ENCODE results near the gene BMPR1B. TPM values are rescaled to one million over a fixed set of nuclear protein-coding genes. Genes with fewer than 3 reads are reported as not detected.
A peak's percentile ranks its signal among the peaks of the same experiment; 100 is the strongest.
"Not testable (repeated sequence)": the region's sequence is repeated elsewhere in the genome, so short reads cannot be mapped to it uniquely, and the experiment has no call there.

The BMPR1B gene
- total RNA-seq, 2 donors from 2014 or later = not detected

DNA sequence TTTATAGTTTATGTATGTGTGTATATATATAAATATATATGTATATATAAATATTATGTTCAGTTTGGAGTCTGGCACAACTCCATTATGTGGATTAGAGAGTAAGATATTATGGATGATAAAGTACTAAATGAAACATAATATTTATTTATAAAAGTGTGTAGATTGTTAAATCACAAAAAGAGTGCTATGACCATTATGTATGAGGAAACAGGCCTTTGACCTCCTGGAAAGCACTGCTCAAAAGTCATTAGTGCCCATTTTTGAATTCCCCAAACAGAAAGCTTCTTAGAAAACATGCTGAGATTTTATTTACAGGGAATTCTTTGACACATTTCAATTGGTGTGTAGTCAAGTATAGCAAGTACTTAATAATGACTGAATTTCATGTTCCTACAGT is 399.8 kb downstream of the BMPR1B start:
- no peaks in the 10 kb centered on the region for H3K27me3 Mint-ChIP-seq
- no peaks in the 10 kb centered on the region for H3K36me3 Mint-ChIP-seq (ENCODE audit: low read depth)
- no peaks in the 10 kb centered on the region for H3K9me3 Mint-ChIP-seq
- H3K4me1 Mint-ChIP-seq = peaks cover 11% of the 10 kb centered on the region
- H3K27ac Mint-ChIP-seq = no peak overlapping the region
- no peak overlapping the region for H3K4me3 Mint-ChIP-seq
- no peak for ATAC-seq (replicated peaks)

DNA sequence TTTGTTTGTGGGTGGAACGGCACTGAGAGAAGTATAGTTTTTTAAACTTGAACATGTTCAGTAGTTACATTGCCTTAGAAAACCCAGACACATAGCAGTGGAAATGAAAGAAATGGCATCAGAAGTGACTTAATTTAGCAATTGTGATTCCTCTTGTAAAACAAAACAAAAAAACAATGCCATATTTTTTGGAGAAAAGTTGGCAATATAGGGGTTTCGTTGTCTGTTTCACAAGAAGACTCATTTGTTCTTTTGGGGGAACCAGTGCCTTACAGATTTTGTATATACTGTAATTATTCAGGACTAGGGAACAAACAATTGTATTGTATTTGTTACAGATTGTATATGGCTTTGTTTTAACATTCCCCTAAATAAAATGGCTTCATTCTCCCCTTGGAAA is 400.3 kb downstream of the BMPR1B start:
- ATAC-seq (replicated peaks) = no peak
- Mint-ChIP-seq H3K4me3 (no peak overlapping the region), H3K27ac (no peak overlapping the region), H3K9me3 (no peaks in the 10 kb centered on the region), H3K36me3 (ENCODE audit: low read depth) (no peaks in the 10 kb centered on the region), H3K4me1 (peaks cover 11% of the 10 kb centered on the region), H3K27me3 (no peaks in the 10 kb centered on the region)

DNA sequence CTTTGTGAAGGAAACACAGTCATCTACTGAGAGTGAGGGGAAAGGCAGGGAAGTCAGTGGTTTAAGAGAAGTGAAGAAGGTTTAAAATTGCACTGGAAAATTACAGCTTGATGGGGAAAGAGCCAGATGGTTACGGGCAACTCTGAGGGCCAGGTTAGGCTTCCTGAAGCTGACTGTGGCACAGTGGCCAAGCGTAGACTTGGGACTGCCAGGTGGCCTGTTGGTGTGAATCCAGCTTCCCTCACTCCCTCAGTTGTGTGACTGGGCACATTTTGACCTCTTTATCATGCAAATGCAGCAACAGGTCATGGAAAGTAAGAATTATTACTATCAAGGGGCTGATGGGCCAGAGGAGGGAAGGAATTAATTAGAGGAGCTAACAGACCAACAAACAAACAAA is 400.9 kb downstream of the BMPR1B start:
- Mint-ChIP-seq H3K9me3 (no peaks in the 10 kb centered on the region), H3K4me1 (peaks cover 11% of the 10 kb centered on the region), H3K27ac (no peak overlapping the region), H3K27me3 (no peaks in the 10 kb centered on the region), H3K4me3 (no peak overlapping the region), H3K36me3 (ENCODE audit: low read depth) (no peaks in the 10 kb centered on the region)
- ATAC-seq (replicated peaks) = no peak

DNA sequence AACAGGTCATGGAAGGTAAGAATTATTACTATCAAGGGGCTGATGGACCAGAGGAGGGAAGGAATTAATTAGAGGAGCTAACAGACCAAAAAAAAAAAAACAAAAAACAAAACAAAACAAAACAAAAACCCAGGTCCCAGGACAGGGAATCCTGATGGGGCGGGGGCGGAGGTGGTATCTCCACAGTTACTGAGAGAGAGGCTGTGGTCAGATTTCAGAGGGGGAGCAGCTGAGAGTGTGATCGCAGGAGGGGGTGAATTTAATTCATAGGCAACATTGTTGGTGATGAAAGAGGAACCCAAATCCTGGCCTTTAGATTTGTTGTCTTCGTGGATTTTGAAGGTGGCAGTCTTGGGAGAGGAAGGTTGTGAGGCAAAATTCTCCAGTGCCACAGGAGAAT is 401.6 kb downstream of the BMPR1B start:
- no peak overlapping the region for H3K27ac Mint-ChIP-seq
- H3K36me3 Mint-ChIP-seq (ENCODE audit: low read depth) = no peaks in the 10 kb centered on the region
- ATAC-seq (replicated peaks) = no peak
- H3K4me3 Mint-ChIP-seq = no peak overlapping the region
- H3K9me3 Mint-ChIP-seq = no peaks in the 10 kb centered on the region
- peaks cover 11% of the 10 kb centered on the region for H3K4me1 Mint-ChIP-seq
- no peaks in the 10 kb centered on the region for H3K27me3 Mint-ChIP-seq

DNA sequence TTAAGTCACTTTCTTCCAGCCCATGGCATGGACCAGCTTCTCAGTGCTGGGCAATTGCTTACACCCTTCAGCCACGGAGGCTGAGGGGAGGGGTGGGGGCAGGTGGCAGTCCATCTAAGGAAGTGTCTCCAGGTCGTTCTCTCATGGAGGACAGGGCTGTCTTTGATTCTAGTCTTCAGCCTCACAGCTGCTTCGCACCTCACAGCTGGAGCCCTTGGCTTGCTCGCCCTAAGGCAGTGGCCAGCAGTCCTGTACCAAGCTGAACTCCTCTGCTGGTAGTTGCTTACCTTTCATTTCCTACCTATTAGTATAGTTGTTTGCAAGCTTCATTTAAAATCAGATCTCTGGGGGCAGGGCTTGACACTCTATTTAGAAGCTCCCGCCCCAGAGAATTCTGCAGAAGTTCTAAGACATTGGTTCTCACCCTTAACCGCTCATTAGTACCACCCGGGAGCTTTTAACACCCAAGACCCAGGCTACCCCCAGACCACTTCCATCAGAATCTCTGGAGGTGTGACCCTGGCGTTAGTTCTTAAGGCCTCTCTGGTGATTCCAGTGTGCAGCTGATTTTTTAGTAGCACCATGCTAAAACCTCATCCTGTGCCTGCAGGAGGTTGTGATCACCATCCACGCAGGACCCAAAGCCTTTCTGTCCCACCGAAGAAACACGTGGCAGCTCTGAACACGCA is 404.2 kb downstream of the BMPR1B start:
- Mint-ChIP-seq H3K9me3 (no peaks in the 10 kb centered on the region), H3K27me3 (no peaks in the 10 kb centered on the region), H3K36me3 (ENCODE audit: low read depth) (no peaks in the 10 kb centered on the region), H3K4me1 (no peaks in the 10 kb centered on the region), H3K27ac (no peak overlapping the region), H3K4me3 (no peak overlapping the region)
- no peak for ATAC-seq (replicated peaks)

DNA sequence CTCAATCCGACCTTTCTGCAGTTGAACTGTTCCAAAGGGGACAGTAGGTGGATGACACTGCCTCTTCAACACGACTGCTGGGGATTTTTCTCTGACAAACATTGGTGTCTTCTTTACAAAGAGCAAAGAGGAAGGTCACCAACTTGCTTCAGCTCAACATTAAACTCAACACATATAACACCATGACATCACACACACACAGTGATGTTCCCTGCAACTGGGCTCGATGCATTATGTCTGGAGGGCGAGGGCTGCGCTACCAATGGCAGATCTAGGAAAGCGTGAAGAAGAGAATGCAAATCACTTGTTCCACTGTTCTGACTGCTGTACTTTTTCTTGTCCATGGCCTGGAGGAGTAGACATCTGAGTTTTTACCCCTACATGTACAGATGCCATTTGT is 405.1 kb downstream of the BMPR1B start:
- Mint-ChIP-seq H3K4me3 (no peak overlapping the region), H3K27me3 (no peaks in the 10 kb centered on the region), H3K36me3 (ENCODE audit: low read depth) (no peaks in the 10 kb centered on the region), H3K27ac (no peak overlapping the region), H3K4me1 (no peaks in the 10 kb centered on the region), H3K9me3 (no peaks in the 10 kb centered on the region)
- ATAC-seq (replicated peaks) = no peak

DNA sequence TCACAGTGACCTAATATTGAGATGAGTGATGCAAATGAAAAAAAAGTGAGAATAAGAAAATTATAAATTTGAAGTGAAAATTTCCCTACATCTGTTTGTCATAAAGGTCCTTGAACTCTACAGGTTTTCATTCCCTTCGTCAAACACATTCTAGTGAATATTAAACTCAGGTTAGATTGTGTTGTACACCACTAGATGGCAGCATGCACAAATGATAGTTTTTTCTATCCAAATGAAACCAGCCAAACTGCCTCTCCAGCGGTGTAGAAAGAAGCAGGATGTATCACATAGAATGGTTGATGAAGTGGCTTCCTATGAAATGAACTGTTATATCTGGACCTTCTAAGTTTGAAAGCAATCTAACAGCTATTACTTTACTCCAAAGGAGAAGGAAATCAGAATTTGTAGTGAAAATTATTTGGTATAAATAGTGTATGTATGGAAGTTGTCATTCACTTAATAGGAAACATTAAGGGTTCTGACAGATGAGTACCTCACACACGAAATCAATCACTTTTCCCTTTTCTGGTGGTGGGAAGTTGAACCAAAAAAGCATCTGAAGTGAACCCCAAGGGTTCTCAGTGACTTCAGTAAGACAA is 408.3 kb downstream of the BMPR1B start:
- peak; percentile 63 for ATAC-seq (replicated peaks)
- H3K27me3 Mint-ChIP-seq = no peaks in the 10 kb centered on the region
- H3K9me3 Mint-ChIP-seq = no peaks in the 10 kb centered on the region
- H3K27ac Mint-ChIP-seq = no peak overlapping the region
- no peaks in the 10 kb centered on the region for H3K4me1 Mint-ChIP-seq
- no peaks in the 10 kb centered on the region for H3K36me3 Mint-ChIP-seq (ENCODE audit: low read depth)
- H3K4me3 Mint-ChIP-seq = no peak overlapping the region

DNA sequence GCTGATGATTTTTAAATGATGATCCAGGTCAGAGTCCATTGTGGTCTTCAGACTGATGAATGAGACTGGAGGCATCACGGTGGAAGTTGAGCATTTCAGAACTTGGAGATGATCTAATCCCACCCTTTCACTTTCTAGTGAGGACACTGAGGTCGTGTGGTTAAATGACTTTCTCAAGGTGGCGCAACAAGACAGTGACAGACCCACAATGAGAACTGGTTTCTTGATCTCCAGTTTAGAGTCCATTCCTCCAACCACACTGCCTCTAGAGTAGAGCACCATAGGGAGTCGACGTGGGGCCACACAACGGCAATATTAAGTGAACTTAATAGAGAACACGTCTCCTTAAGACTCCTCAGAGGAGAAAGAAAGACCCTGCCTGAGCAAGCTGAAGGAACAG is 410.1 kb downstream of the BMPR1B start:
- Mint-ChIP-seq H3K4me1 (no peaks in the 10 kb centered on the region), H3K27me3 (no peaks in the 10 kb centered on the region), H3K9me3 (no peaks in the 10 kb centered on the region), H3K4me3 (no peak overlapping the region), H3K27ac (no peak overlapping the region), H3K36me3 (ENCODE audit: low read depth) (no peaks in the 10 kb centered on the region)
- ATAC-seq (replicated peaks) = peak; percentile 31

DNA sequence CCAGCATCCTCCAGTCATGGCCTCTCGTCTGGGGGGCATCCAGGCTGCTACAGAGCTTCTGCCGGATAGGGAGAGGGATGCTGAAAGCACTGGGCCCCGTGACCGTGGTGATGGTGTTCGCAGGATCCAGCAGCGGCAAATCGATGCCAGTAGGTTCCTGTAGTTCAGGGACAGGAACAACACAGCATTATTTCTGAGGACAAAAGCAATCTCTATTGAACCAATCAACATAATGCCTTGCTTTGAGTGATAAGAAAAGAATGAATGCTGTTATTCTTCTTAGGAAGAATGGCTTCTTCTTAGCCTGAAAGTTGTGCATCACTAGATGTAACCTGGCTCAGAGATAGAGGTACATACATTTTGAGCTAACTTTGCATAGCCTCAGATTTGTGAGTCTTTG is 412.4 kb downstream of the BMPR1B start:
- no peaks in the 10 kb centered on the region for H3K27me3 Mint-ChIP-seq
- no peak overlapping the region for H3K27ac Mint-ChIP-seq
- H3K36me3 Mint-ChIP-seq (ENCODE audit: low read depth) = no peaks in the 10 kb centered on the region
- no peak for ATAC-seq (replicated peaks)
- no peaks in the 10 kb centered on the region for H3K9me3 Mint-ChIP-seq
- H3K4me3 Mint-ChIP-seq = no peak overlapping the region
- no peaks in the 10 kb centered on the region for H3K4me1 Mint-ChIP-seq

DNA sequence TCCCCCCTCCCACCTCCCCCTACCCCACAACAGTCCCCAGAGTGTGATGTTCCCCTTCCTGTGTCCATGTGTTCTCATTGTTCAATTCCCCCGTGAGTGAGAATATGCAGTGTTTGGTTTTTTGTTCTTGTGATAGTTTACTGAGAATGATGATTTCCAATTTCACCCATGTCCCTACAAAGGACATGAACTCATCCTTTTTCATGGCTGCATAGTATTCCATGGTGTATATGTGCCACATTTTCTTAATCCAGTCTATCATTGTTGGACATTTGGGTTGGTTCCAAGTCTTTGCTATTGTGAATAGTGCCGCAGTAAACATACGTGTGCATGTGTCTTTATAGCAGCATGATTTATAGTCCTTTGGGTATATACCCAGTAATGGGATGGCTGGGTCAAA is 413.6 kb downstream of the BMPR1B start:
- ATAC-seq (replicated peaks); H3K4me1 Mint-ChIP-seq; H3K9me3 Mint-ChIP-seq; H3K27me3 Mint-ChIP-seq; H3K36me3 Mint-ChIP-seq (ENCODE audit: low read depth); H3K4me3 Mint-ChIP-seq; H3K27ac Mint-ChIP-seq: not testable (repeated sequence)

DNA sequence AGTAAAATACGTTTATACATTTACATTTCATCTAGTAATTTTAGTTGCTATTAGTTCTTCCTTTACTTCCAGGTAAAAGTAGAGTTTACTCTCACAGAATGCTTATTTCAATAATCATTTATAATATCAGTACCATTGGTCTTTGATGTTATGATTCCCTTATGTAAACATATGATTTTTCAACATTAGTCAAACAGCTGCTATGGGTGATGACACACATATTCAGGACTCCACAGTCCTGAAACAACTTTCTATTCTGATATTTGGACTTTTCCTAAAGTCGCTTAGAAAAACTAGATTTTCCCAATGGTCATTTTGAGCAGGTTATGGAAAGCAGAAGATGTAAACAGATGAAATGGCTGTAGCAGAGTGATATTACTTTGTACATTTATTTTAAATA is 421.2 kb downstream of the BMPR1B start:
- H3K36me3 Mint-ChIP-seq (ENCODE audit: low read depth) = no peaks in the 10 kb centered on the region
- no peak overlapping the region for H3K27ac Mint-ChIP-seq
- H3K4me3 Mint-ChIP-seq = no peak overlapping the region
- H3K9me3 Mint-ChIP-seq = peaks cover 3% of the 10 kb centered on the region
- no peak for ATAC-seq (replicated peaks)
- no peaks in the 10 kb centered on the region for H3K4me1 Mint-ChIP-seq
- no peaks in the 10 kb centered on the region for H3K27me3 Mint-ChIP-seq

DNA sequence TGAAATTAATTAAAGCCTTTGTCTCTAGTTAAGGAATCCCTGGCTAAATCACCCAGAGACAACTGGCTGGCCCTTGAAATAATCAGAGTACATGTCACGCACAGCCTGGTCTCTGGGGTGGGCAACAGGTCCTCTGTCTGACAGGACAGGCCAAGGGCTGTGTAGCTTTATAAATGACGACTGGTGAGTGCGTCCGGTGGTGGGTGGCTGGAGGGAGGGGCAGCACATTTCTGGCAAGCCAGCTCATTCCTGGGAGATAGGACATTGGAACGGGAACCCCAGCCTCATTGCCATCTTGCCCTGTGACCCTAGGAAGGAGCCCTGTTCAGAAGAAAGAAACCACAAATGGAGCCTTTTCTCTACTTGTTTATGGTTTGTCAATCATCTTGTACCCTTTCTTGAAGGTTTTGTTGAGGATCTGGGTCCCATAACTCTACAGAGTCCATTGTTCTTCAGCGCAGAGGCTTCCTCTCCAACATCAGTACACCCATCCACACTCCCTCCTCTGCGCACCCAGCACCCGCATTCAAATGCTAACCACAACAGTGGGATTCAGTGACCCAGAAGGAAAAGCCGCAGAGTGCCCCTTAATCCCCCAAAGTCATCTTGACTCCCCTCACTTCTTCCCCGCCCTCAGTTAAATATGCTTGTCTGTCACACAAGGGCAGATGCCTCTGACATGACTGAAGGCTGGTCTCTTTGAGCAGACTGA is 422.9 kb downstream of the BMPR1B start:
- Mint-ChIP-seq H3K27me3 (no peaks in the 10 kb centered on the region), H3K4me1 (no peaks in the 10 kb centered on the region), H3K9me3 (peaks cover 3% of the 10 kb centered on the region), H3K27ac (no peak overlapping the region), H3K4me3 (no peak overlapping the region), H3K36me3 (ENCODE audit: low read depth) (no peaks in the 10 kb centered on the region)
- ATAC-seq (replicated peaks) = no peak

DNA sequence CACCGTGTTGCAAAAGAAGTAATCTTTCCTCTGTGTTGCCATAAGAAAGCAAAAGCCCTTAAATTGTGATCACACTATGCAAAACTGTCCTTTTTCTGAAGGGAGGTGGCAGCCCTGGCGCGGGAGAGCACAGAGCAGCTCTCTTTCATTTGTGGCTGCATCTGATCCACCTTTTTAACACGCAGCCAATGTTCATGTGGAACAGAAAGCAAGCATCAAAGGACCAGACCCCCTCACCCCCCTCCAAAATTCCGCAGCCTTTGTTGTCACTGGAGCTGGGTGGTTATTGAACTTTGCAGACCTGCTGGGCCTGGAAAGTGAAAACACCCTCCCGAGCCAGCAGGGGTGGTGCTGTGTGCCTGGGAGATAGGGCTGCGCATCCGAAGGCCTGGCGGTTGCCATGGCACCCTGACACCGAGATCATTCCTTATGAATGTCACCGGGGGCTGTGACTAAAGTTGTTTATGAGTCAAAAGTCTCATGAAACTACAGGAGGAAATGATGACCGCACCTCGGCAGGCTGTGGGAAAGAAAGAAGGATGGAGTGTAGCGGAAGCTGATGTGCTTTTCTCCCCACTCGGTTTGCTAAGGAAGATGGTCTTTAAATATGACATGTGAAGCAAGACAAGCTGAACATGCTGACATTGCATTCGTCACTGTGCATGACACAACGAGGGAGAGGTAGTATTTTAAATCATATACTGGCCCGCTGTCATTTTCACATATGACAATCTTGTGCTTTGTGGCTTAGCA is 423.7 kb downstream of the BMPR1B start:
- Mint-ChIP-seq H3K4me1 (no peaks in the 10 kb centered on the region), H3K27me3 (no peaks in the 10 kb centered on the region), H3K9me3 (peaks cover 3% of the 10 kb centered on the region), H3K36me3 (ENCODE audit: low read depth) (no peaks in the 10 kb centered on the region), H3K4me3 (peak overlapping the region; percentile 4), H3K27ac (no peak overlapping the region)
- ATAC-seq (replicated peaks) = peak; percentile 90

DNA sequence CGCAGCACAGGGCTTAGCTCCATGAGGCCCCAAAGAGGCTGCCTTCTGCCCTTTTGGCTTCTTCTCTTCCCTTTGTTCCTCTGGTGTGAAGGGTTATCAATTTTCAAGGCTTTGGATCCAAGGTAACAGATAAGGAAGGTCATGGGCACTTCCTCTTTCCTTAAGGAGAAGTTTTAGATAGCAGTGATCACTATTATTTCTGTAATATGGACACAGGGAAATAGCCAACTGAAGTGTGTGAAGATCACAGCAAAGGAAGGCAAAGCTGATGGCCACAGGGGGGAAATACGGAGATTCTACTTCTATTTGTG is 424.2 kb downstream of the BMPR1B start:
- peak overlapping the region; percentile 4 for H3K4me3 Mint-ChIP-seq
- H3K27ac Mint-ChIP-seq = no peak overlapping the region
- peaks cover 3% of the 10 kb centered on the region for H3K9me3 Mint-ChIP-seq
- no peaks in the 10 kb centered on the region for H3K36me3 Mint-ChIP-seq (ENCODE audit: low read depth)
- no peak for ATAC-seq (replicated peaks)
- H3K27me3 Mint-ChIP-seq = no peaks in the 10 kb centered on the region
- H3K4me1 Mint-ChIP-seq = no peaks in the 10 kb centered on the region
